GM19240 (cell line): ENCODE results near the gene SDK1.

Experiments used
- DNase-seq: peaks from one replicate; pipeline ENCODE4 v3.0.0; 2011; ENCODE audit warnings: low spot score; ENCODE audit not compliant: insufficient read length

SDK1 gene

GRCh38 chr7:3866277-3866676, 565.2 kb downstream of the SDK1 start:
- DNase-seq = no peak

- DNase-seq = no peak
These were observed 566.8 kb downstream of the SDK1 start for GRCh38 chr7:3867863-3868262.

- DNase-seq = no peak
These were observed 578.5 kb downstream of the SDK1 start for GRCh38 chr7:3879355-3880075.

- DNase-seq = no peak
These were observed 579.4 kb downstream of the SDK1 start for GRCh38 chr7:3880228-3880987.

- DNase-seq = no peak
These were observed 581.7 kb downstream of the SDK1 start for GRCh38 chr7:3882782-3883181.

- DNase-seq = no peak
These were observed 583.5 kb downstream of the SDK1 start for GRCh38 chr7:3884543-3884942.

- DNase-seq = no peak
These were observed 586.1 kb downstream of the SDK1 start for GRCh38 chr7:3887096-3887690.

GRCh38 chr7:3888096-3888495, 587.0 kb downstream of the SDK1 start:
- DNase-seq = no peak

GRCh38 chr7:3892157-3892556, 591.1 kb downstream of the SDK1 start:
- no peak for DNase-seq

GRCh38 chr7:3892686-3893085, 591.6 kb downstream of the SDK1 start:
- DNase-seq = no peak

GRCh38 chr7:3893151-3893788, 592.2 kb downstream of the SDK1 start:
- no peak for DNase-seq

- DNase-seq = no peak
These were observed 592.7 kb downstream of the SDK1 start for GRCh38 chr7:3893789-3894153.

- no peak for DNase-seq
These were observed 594.5 kb downstream of the SDK1 start for GRCh38 chr7:3895341-3896116.

GRCh38 chr7:3896169-3896765, 595.2 kb downstream of the SDK1 start:
- DNase-seq = no peak

GRCh38 chr7:3897430-3898372, 596.6 kb downstream of the SDK1 start:
- DNase-seq = no peak

- no peak for DNase-seq
These were observed 598.5 kb downstream of the SDK1 start for GRCh38 chr7:3899559-3899991.

- no peak for DNase-seq
These were observed 607.1 kb downstream of the SDK1 start for GRCh38 chr7:3908153-3908552.

- DNase-seq = no peak
These were observed 608.1 kb downstream of the SDK1 start for GRCh38 chr7:3909128-3909527.

- no peak for DNase-seq
These were observed 609.0 kb downstream of the SDK1 start for GRCh38 chr7:3910054-3910453.

GRCh38 chr7:3911685-3912084, 610.6 kb downstream of the SDK1 start:
- no peak for DNase-seq
